Activated T-helper 2 cell treated with anti-CD3 and anti-CD28 coated beads, Interferon-gamma antibody, Interleukin-2, Interleukin-4, amounts not matched to agents 10 μg/mL and 5 μg/mL and 100 μg/mL, durations not matched to agents 14 hours and 24 hours and 36 hours (primary cell): ENCODE measurements around the gene NLGN3. TPM values are rescaled to one million over a fixed set of nuclear protein-coding genes. Genes with fewer than 3 reads are reported as not detected.

ENCODE experiments used
- DNase-seq: peaks from one replicate; pipeline ENCODE4 v3.0.0; 2021; ENCODE audit warnings: low spot score
- H3K27ac Mint-ChIP-seq: one replicate; pipeline ENCODE4 v1.8.0; 2021; ENCODE audit warnings: mixed read lengths
- H3K27me3 Mint-ChIP-seq: one replicate; pipeline ENCODE4 v1.8.0; 2021; ENCODE audit warnings: low read depth, mixed read lengths
- H3K36me3 Mint-ChIP-seq: one replicate; pipeline ENCODE4 v1.8.0; 2021; ENCODE audit warnings: low read depth, mixed read lengths
- H3K4me1 Mint-ChIP-seq: one replicate; pipeline ENCODE4 v1.8.0; 2021; ENCODE audit warnings: low read depth, mixed read lengths
- H3K4me3 Mint-ChIP-seq: one replicate; pipeline ENCODE4 v1.8.0; 2021; ENCODE audit warnings: low read depth, mild to moderate bottlenecking, moderate library complexity, mixed read lengths
- H3K9me3 Mint-ChIP-seq: one replicate; pipeline ENCODE4 v1.8.0; 2021; ENCODE audit warnings: mixed read lengths
- intact Hi-C: fragments of 100-400 bp; cut with micrococcal nuclease; formaldehyde crosslinking; loops from one replicate; pipeline ENCODE4 v1.15.1; 2023
- total RNA-seq: library from RNA; stranded (reverse); gene quantifications from 2 replicates; pipeline ENCODE4 v1.2.3, GENCODE V29; 2022

The NLGN3 gene
- 0.78 and 0.94 TPM in 2 replicates for total RNA-seq

- H3K4me1 Mint-ChIP-seq = peaks cover 5% of the 10 kb centered on the region
- no peaks in the 10 kb centered on the region for H3K27me3 Mint-ChIP-seq
- no peak within 1 kb of the TSS for H3K27ac Mint-ChIP-seq
- H3K9me3 Mint-ChIP-seq = no peaks in the 10 kb centered on the region
- no peak for DNase-seq
- H3K4me3 Mint-ChIP-seq = no peak within 1 kb of the TSS
- intact Hi-C loops = no loop called here
- H3K36me3 Mint-ChIP-seq = peaks cover 13% of the 10 kb centered on the region
Measured at GRCh38 chrX:71144651-71145050, at the start of gene NLGN3. Gene NLGN3, plus strand, starts transcription at chrX:71144841. Its CDS starts 2,909 bp downstream, at chrX:71147750.

- peaks cover 19% of the 10 kb centered on the region for H3K4me1 Mint-ChIP-seq
- no peaks in the 10 kb centered on the region for H3K27me3 Mint-ChIP-seq
- no peaks in the 10 kb centered on the region for H3K9me3 Mint-ChIP-seq
- no peaks in the 10 kb centered on the region for H3K36me3 Mint-ChIP-seq
- H3K4me3 Mint-ChIP-seq = peak overlapping the region; percentile 94
- H3K27ac Mint-ChIP-seq = peak overlapping the region; percentile 25
- no peak for DNase-seq
- intact Hi-C loops = loop anchor here (2.0 to 5.0 kb wide), 2 partner anchors 26 to 87 kb away; partner anchors contain the start of gene SNX12
Measured at GRCh38 chrX:71095033-71095432, 49.6 kb upstream of the NLGN3 start.

- Mint-ChIP-seq H3K36me3 (no peaks in the 10 kb centered on the region), H3K9me3 (no peaks in the 10 kb centered on the region), H3K27me3 (no peaks in the 10 kb centered on the region), H3K4me3 (peak within 1 kb of the TSS; percentile 94), H3K27ac (peak within 1 kb of the TSS; percentile 94), H3K4me1 (peaks cover 19% of the 10 kb centered on the region)
- DNase-seq = peak; percentile 84
- intact Hi-C loops = loop anchor here (2.0 to 5.0 kb wide), 2 partner anchors 27 to 87 kb away; partner anchors contain the start of gene SNX12
Measured at GRCh38 chrX:71095555-71095980, 49.1 kb upstream of the NLGN3 start, which contains the start of gene FOXO4. Gene FOXO4, plus strand, starts transcription at chrX:71095851. Its CDS starts 678 bp downstream, at chrX:71096529.

GRCh38 chrX:71095981-71096759 lies 48.5 kb upstream of the NLGN3 start:
- Mint-ChIP-seq H3K36me3 (no peaks in the 10 kb centered on the region), H3K27me3 (no peaks in the 10 kb centered on the region), H3K4me3 (peak overlapping the region; percentile 94), H3K4me1 (peaks cover 19% of the 10 kb centered on the region), H3K27ac (peak overlapping the region; percentile 77), H3K9me3 (no peaks in the 10 kb centered on the region)
- DNase-seq = no peak
- intact Hi-C loops = loop anchor here (1.0 to 5.0 kb wide), 3 partner anchors 15 to 86 kb away; partner anchors contain the start of genes IL2RG and SNX12

- H3K4me1 Mint-ChIP-seq = peaks cover 22% of the 10 kb centered on the region
- H3K27ac Mint-ChIP-seq = no peak overlapping the region
- intact Hi-C loops = loop anchor here (1.0 to 5.0 kb wide), 2 partner anchors 15 to 86 kb away; partner anchors contain the start of gene IL2RG
- H3K36me3 Mint-ChIP-seq = peaks cover 3% of the 10 kb centered on the region
- peak overlapping the region; percentile 94 for H3K4me3 Mint-ChIP-seq
- H3K9me3 Mint-ChIP-seq = no peaks in the 10 kb centered on the region
- H3K27me3 Mint-ChIP-seq = no peaks in the 10 kb centered on the region
- no peak for DNase-seq
Measured at GRCh38 chrX:71096760-71097032, 47.9 kb upstream of the NLGN3 start.

GRCh38 chrX:71098302-71098701 lies 46.3 kb upstream of the NLGN3 start:
- intact Hi-C loops = loop anchor here (1.0 to 5.0 kb wide), 2 partner anchors 31 to 84 kb away; no protein-coding TSS in a partner anchor
- H3K4me1 Mint-ChIP-seq = peaks cover 33% of the 10 kb centered on the region
- H3K27ac Mint-ChIP-seq = no peak overlapping the region

GRCh38 chrX:71098951-71099506 lies 45.6 kb upstream of the NLGN3 start:
- Mint-ChIP-seq H3K9me3 (no peaks in the 10 kb centered on the region), H3K4me1 (peaks cover 39% of the 10 kb centered on the region), H3K36me3 (peaks cover 6% of the 10 kb centered on the region), H3K27me3 (no peaks in the 10 kb centered on the region), H3K4me3 (no peak overlapping the region), H3K27ac (no peak overlapping the region)
- intact Hi-C loops = loop anchor here (1.0 to 5.0 kb wide), 2 partner anchors 30 to 83 kb away; no protein-coding TSS in a partner anchor
- no peak for DNase-seq

More at GRCh38 chrX:71098302-71098701, 46.3 kb upstream of the NLGN3 start:
- no peak overlapping the region for H3K4me3 Mint-ChIP-seq
- peaks cover 3% of the 10 kb centered on the region for H3K36me3 Mint-ChIP-seq
- DNase-seq = peak; percentile 59
- no peaks in the 10 kb centered on the region for H3K9me3 Mint-ChIP-seq
- no peaks in the 10 kb centered on the region for H3K27me3 Mint-ChIP-seq

- Mint-ChIP-seq H3K4me1 (peaks cover 46% of the 10 kb centered on the region), H3K27ac (no peak overlapping the region)
Measured at GRCh38 chrX:71099736-71100135, 44.9 kb upstream of the NLGN3 start.

GRCh38 chrX:71100581-71101505 lies 43.8 kb upstream of the NLGN3 start:
- intact Hi-C loops = loop anchor here (5.0 kb wide), 1 partner anchor 431 kb away; the partner anchor contains the start of gene OGT
- H3K4me3 Mint-ChIP-seq = no peak overlapping the region
- H3K27me3 Mint-ChIP-seq = no peaks in the 10 kb centered on the region
- H3K27ac Mint-ChIP-seq = peak overlapping the region; percentile 63
- no peaks in the 10 kb centered on the region for H3K9me3 Mint-ChIP-seq
- peaks cover 45% of the 10 kb centered on the region for H3K4me1 Mint-ChIP-seq
- no peak for DNase-seq
- peaks cover 21% of the 10 kb centered on the region for H3K36me3 Mint-ChIP-seq

More at GRCh38 chrX:71099736-71100135, 44.9 kb upstream of the NLGN3 start:
- no peak overlapping the region for H3K4me3 Mint-ChIP-seq
- no peaks in the 10 kb centered on the region for H3K9me3 Mint-ChIP-seq
- no peak for DNase-seq
- H3K27me3 Mint-ChIP-seq = no peaks in the 10 kb centered on the region
- intact Hi-C loops = loop anchor here (5.0 kb wide), 2 partner anchors 83 to 433 kb away; partner anchors contain the start of gene OGT
- H3K36me3 Mint-ChIP-seq = peaks cover 13% of the 10 kb centered on the region

- Mint-ChIP-seq H3K4me3 (no peak overlapping the region), H3K4me1 (peaks cover 56% of the 10 kb centered on the region), H3K36me3 (peaks cover 34% of the 10 kb centered on the region), H3K9me3 (no peaks in the 10 kb centered on the region), H3K27ac (peak overlapping the region; percentile 92), H3K27me3 (no peaks in the 10 kb centered on the region)
- intact Hi-C loops = loop anchor here (2.0 to 5.0 kb wide), 2 partner anchors 17 to 430 kb away; partner anchors contain the start of genes MED12 and OGT
- no peak for DNase-seq
Measured at GRCh38 chrX:71102292-71102691, 42.3 kb upstream of the NLGN3 start.

- H3K27ac Mint-ChIP-seq = peak overlapping the region; percentile 92
- peaks cover 59% of the 10 kb centered on the region for H3K4me1 Mint-ChIP-seq
- H3K36me3 Mint-ChIP-seq = peaks cover 44% of the 10 kb centered on the region
- H3K4me3 Mint-ChIP-seq = peak overlapping the region; percentile 82
- no peaks in the 10 kb centered on the region for H3K9me3 Mint-ChIP-seq
- DNase-seq = no peak
- H3K27me3 Mint-ChIP-seq = no peaks in the 10 kb centered on the region
- intact Hi-C loops = loop anchor here (1.0 to 5.0 kb wide), 3 partner anchors 8 to 429 kb away; partner anchors contain the start of genes IL2RG, MED12 and OGT
Measured at GRCh38 chrX:71103110-71103983, 41.3 kb upstream of the NLGN3 start.
